Measurements from ENCODE around the gene LGALS16.
"Not testable (repeated sequence)": the region's sequence is repeated elsewhere in the genome, so short reads cannot be mapped to it uniquely, and the experiment has no call there.

LGALS16 gene

DNA sequence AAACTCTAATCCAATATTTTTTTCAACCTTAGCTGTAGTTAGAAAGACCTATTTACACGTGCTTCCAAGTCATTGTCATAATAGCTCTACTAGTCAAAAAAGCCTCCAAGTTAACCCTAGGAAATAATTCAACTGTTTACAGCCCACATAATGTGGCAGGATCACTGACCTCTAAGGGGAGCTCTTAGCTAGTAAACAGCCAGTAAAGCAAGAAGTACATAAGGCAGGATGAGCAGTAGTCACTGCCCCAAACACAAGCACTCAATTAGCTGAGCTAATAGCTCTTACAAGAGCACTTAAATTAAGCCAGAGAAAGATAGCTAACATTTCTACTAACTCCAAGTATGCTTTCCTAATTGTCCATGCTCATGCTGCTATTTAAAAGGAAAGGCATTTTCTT, 18.1 kb downstream of the LGALS16 start:
- not testable (repeated sequence) for DNase-seq
- intact Hi-C loops (cut with DNase I): loop anchor here (5.0 kb wide), 1 partner anchor 122 kb away; no protein-coding TSS in a partner anchor

DNA sequence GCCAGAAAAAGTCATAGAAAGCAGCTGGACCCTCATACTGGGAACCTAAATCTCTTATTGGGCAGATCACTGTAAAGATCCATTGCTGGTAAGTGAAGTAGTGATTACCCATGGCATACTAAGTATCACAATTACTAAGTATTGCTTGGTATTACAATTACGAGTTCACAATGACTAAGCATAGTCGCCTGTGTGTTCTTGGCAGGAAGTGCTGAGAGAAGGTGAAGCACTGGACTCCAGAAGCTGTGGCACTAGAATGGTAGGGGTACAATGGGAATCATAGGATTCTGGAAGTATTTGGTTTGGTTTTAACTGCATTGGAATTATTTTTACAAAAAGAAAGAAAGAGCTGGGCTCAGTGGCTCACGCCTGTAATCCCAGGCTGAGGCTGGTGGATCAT, 20.3 kb downstream of the LGALS16 start:
- no peak for DNase-seq
- intact Hi-C loops (cut with DNase I): no loop called here

DNA sequence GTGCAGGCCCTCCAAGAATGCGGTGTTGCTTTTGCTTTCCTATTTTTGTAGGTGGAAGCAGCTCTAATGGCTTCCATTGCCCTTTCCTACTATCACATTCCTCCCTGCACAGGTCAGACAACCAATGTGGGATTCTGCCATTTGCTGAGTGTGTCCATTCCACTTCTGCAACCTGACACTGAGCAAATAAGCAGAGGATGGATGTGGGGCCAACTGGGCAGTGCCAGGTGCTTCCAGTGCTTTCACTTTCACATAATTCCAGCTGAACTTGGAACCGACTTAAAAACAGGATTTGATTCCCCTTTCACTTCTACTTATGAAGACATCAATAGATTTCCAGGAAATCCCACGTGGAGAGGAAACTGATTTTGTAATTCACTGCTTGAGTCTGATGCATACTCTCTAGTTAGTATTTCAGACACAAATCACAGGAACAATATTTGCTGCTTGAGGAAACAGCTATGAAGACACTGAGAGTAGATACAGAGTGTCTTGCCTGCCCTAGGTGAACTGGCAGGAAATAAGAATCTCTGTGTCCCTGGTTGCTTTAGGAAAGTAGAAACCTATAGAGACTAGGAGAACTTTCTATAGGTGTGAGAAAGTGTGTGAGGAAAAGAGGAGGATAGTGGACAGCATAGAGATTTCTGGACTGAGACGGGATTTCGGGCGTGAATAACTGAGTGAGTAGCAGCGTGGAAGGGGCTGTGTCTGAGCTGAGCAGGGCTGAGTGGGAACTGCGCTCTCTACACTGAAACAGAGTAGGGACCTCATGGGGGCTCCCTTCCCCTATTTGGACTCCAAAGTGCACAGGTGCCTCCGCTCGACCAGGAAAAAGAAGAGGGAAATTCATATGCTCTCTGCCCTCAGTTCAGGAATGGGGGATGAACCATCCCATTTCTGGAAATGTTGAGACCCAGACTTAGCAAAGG, 22.5 kb downstream of the LGALS16 start:
- no peak for DNase-seq
- intact Hi-C loops (cut with DNase I): no loop called here

DNA sequence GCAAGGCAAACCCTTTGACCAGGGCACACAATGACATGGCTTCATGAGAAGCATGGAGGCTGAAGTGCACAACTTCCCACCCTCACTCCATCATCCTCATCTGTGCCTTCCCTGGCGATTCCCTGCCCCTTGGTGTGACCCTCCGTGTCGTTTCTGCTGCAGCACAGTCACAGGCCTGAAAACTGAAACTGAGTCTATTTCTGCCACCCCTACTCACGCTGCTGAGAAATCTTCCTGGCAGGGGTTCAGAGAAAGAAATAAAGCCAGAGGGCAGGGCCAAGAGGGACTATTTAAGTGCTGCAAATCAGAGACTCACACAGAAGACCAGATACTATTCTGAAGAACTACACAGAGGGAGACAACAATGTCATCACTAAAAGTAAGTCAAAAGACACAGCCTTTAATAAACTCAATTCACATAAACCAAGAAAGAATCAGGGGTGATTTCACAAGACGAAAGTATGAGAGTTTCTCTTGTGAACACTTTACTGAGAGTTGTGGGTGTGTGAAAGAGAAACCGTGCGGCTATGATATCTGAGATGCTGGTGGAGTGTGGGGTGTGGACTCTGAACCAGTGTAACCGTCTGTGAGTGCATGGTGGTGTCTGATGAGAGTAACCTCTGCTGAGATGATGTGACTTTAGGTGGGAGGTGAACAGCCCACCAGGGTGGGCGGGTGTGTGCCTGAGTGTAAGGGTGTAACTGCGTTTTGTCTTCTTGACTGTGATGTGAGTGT, 23.5 kb downstream of the LGALS16 start:
- intact Hi-C loops (cut with DNase I): no loop called here
- DNase-seq: no peak

DNA sequence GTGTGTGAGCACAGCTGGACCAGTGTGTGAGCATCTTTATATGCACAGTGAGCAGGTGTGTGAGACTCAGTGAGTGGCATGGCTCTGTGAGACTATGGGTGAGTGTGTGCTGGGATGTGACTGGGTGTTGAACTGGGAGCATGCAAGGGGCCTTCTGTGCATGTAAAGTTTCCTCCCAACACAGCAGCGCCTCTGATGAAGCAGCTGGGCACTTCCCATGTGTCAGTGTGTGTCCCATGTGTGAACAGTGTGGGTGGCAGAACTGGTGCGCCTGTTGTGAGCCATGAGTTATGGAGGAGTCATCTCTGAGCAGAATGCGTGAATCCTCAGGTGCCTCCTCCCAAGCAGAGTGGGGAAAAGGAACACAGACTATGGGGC, 24.1 kb downstream of the LGALS16 start:
- intact Hi-C loops (cut with DNase I): no loop called here
- DNase-seq: no peak

DNA sequence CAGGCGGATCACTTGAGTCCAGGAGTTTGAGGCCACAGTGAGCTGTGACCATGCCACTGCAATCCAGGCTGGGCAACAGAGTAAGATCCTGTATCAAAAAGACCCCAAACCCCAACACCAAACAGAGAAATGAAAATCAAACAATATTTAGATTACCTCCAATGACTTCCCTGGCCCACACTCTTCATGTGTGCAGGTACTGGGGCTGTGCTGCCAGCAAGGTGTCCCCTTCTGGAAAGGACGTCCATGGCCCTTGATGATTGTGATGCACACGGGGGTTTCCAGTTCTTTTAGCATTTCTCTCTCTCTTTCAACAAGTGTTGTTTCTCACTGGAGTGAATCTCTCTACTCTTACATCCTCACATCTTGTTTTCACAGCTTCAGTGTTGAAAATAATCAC, 24.9 kb downstream of the LGALS16 start:
- DNase-seq: no peak
- intact Hi-C loops (cut with DNase I): no loop called here

DNA sequence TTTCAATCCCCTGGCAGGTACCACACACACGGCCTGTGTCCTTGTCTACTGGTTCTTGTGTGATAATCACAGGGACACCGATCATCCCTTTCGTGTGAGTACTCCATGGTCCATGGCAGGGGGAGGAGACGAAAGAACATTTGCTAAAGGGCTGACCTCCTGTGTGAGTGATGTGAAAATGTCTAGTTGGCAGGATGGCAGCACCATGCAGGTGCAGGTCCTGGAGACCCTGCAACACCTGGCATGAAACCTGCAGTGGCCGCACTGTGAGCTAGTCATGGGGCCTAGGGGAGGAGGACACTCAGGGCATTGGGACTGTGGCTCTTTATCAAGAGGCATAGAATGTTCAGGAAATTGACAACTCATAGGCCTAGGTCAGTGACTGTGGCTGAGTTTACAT, 25.7 kb downstream of the LGALS16 start:
- intact Hi-C loops (cut with DNase I): no loop called here
- DNase-seq: no peak

DNA sequence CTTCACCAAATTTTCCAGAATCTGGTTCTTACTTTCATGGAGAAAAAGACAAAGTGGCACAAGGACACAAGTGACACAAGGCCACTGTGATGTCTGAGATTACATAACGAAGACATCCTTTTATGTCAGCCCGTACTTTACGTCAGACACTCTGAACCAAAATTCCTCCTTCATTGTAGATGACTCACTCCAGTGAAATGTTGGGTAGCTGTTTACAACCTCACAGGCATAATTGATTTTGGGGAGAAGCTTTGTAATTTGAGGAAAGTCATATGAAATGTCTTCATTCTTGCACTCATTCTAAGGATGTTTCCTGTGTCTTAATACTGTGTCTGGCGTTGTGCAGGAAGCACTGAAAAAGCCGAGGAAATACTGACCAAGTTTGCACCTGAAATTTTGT, 28.6 kb downstream of the LGALS16 start:
- intact Hi-C loops (cut with DNase I): no loop called here
- no peak for DNase-seq

DNA sequence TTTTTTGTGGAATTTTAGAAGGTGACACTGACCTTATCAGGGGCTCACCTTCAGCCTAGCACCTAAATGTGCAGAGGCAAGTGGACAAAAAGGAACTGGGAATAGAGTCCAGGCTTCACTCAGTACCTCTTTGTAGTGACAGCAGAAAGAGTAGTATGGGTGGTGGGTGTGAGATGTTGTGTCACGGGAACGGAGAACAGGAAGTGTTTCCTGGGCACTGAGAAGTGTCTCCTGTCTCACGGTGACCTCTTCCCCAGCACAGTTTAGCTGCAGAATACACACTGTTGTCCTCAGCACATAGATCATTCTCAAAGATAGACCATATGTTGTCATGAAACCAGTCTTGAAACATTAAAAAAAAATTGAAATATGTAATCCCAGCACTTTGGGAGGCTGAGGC, 31.0 kb downstream of the LGALS16 start:
- intact Hi-C loops (cut with DNase I): no loop called here
- no peak for DNase-seq

DNA sequence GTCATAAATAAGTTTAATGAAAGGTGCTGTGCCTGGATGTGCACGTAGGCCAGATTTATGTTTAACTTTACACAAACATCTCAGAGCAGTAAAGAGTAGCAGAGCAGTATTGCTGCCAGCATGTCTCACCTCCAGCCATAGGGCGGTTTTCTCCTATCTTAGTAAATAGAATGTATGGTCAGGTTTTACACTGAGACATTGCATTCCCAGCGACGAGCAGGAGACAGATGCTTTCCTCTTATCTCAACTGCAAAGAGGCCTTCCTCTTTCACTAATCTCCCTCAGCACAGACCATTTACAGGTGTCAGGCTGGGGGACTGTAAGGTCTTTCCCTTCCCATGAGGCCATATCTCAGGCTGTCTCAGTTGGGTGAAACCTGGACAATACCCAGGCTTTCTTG, 32.9 kb downstream of the LGALS16 start:
- DNase-seq; intact Hi-C loops (cut with DNase I): not testable (repeated sequence)

DNA sequence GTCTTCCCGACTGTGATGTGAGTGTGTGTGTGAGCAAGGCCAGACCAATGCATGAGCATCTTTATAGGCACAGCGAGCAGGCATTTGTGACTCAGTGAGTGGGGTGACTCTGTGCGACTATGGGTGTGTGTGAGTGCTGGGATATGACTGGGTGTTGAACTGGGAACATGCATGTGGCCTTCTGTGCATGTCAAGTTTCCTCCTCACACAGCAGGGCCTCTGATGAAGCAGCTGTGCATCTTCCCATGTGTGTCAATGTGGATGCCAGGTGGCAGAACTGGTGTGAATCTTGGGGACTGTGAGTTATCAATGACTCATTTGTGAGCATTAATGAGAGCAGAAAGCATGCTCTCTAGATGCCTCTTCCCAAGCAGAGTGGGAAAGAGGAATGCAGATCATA, 36.5 kb downstream of the LGALS16 start:
- intact Hi-C loops (cut with DNase I): no loop called here
- DNase-seq: no peak

DNA sequence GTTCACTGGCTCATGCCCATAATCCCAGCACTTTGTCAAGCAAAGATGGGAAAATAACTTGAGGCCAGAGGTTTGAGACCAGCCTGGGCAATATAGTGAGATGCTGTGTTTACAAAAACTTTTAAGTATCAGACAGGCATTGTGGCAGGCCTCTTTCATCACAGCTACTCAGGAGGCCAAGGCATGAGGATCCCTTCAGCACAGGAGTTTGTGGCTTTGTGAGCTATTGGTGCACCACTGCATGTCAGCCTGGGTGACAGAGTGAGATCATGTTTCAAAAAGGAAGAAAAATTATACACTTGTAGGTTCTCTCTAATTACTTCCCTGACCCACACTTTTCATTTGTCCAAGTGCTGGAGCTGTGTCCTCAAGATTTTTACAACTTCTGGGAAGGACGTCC, 37.1 kb downstream of the LGALS16 start:
- intact Hi-C loops (cut with DNase I): no loop called here
- DNase-seq: no peak

DNA sequence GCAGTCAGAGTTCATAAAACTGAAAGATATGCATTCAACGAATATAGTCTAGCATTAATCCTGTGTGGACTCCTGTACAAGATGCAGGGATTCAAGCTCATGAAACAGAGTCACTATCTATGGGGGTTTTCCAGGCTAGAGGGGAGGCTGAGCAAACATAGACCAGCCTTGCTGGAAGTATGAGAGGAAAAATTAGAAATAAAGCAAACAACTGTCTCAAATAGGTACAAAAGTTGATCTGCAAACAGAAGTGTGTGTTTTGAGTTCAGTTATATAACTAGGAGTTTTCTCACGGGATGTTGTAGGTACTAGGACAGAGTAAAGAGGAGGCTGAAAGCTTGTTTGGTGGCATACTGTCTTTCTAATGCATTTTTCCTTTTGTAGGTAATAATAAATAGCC, 40.0 kb downstream of the LGALS16 start:
- intact Hi-C loops (cut with DNase I): no loop called here
- DNase-seq: no peak

DNA sequence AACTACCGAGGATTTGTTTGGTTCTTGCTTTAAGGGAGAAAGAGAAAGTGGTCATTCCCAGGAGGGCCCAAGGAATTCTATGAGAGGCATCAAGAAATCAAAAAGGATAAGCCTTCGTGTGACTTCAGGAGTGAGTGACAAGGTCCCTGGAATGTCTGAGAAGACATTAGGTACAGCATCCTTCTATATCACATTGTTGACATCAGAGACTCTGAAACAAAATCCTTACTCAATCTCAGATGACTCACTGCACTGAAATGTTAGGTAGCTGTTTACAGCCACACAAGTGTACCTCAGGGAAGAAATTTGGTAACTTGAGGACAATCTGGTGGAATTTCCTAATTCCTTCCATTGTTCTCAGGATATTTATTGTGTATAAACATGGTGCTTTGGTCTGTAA, 40.7 kb downstream of the LGALS16 start:
- intact Hi-C loops (cut with DNase I): no loop called here
- no peak for DNase-seq

DNA sequence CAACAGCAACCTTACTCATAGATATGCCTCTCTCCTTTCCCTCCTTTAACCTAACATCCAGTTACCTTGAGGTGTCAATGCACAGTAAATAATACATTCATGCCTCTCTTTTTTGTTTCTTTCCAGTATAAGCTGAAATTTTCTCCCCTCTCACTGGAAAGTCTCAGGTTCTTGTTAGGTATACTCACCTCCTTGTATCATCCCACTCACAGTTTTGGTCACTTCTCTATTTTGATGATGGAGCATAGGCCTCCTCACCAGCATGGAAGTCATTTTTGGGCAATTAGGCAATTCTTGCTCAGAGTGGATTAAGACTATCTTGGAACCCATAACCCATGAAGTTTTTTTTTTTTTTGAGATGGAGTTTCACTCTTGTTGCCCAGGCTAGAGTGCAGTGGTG, 42.8 kb downstream of the LGALS16 start:
- no peak for DNase-seq
- intact Hi-C loops (cut with DNase I): no loop called here

DNA sequence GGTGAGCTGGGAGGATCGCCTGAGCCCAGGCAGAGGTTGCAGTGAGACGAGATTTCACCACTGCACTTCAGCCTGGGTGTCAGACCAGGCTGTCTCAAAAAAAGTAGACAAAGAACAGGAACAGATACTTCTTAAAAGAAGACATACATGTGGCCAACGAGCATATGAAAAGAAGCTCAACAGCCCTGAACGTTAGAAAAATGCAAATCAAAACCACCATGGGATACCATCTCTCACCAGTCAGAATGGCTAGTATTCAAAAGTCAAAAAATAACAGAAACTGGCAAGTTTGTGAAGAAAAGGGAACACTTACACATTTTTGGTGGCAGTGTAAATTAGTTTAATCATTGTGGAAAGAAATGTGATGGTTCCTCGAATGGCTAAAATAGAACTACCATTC, 45.6 kb downstream of the LGALS16 start:
- DNase-seq: no peak
- intact Hi-C loops (cut with DNase I): no loop called here

DNA sequence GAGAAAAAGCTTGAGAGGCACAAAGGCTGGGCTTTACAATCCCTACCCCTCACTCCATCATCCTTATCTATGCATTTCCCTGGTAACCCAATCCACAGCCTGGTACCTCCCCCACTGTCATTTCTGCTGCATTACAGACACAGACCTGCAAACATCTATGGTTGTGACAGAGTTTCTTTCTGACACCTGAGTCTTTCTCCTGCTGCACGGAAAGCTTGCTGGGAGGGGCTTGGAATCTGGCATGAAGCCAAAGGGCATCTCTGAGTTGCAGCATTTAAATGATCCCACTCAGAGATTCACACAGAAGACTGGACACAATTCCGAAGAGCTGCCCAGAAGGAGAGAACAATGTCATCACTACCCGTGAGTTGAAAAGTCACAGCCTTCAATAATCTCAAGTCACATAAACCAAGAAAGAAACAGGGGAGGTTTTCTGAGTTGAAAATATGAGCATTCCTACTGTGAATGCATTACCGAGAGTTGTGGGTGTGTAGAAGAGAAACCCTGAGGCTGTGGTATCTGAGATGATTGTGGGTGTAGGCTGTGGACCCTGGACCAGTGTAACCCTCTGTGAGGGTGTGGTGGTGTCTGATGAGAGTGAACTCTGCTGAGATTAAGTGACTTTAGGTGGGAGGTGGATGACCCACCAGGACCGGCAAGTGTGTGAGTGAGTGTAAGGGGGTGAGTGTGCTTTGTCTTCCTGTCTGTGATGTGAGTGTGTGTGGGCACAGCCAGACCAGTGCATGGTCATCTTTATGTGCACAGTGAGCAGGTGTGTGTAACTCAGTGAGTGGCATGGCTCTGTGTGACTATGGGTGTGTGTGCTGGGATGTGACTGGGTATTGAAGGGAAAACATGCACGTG, 48.7 kb downstream of the LGALS16 start, which contains the start of gene LGALS14:
LGALS14 (plus strand) TSS at position 301 of the 864 bp plus-strand sequence; CDS start at position 349, 48 bp downstream.
- intact Hi-C loops (cut with DNase I): no loop called here
- DNase-seq: no peak

DNA sequence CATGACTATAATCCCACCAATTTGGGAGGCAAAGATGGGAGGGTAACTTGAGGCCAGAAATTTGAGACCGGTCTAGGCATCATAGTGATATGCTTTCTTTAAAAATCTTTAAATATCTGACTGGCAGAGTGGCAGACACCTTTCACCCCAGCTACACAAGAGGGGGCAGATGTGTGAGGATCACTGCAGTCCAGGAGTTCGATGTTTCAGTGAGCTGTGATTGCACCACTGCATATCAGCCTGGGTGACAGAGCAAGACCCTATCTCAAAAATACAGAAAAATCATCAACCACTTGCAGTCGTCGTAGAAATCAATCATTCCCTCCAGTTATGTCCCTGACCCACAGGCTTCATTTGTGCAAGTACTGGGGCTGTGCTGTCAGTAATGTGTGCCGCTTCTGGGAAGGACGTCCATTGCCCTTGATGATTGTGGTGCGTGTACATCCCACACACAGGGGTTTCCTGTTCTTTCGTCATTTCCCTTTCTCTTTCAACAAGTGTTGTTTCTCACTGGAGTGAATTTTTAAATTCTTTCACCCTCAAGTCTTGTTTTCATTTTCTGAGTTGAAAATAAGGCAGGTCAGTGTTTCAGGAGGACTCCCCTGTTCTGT, 50.0 kb downstream of the LGALS16 start:
- intact Hi-C loops (cut with DNase I): no loop called here
- DNase-seq: no peak

DNA sequence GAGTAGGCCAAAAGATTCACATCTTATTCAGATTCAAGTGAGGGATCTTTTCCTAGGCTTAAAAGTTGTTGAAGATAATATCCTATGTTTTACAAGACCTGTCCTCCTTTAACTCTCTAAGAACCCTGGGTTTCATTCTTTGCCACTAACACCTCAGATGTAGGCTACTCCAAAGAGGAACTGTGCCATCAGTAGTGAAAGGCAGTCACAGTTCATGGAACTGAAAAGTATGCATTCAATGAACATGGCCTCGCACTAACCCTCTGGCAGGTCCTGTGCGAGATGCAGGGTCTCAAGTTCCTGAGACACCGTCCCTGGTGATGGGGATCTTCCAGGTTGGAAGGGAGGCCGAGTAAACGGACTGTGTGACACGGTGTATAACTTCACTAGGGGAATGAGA, 52.9 kb downstream of the LGALS16 start:
- DNase-seq: no peak
- intact Hi-C loops (cut with DNase I): no loop called here

Data from head of caudate nucleus (tissue), 42 donors.